HG03045 (cell line): ENCODE measurements around the gene TBX1.

Source experiments
- ATAC-seq: cut with Tn5 transposase; IDR thresholded peaks from one replicate; pipeline ENCODE4 v1.9.1; 2021; ENCODE audit warnings: mild to moderate bottlenecking, moderate library complexity; ENCODE audit not compliant: unreplicated experiment

Gene TBX1

GRCh38 chr22:19797086-19798002 is 36.8 kb downstream of the TBX1 start:
- no peak for ATAC-seq

- no peak for ATAC-seq
Observed at GRCh38 chr22:19798003-19798665, 37.6 kb downstream of the TBX1 start.

GRCh38 chr22:19798891-19799293 is 38.3 kb downstream of the TBX1 start:
- ATAC-seq: no peak

- no peak for ATAC-seq
Observed at GRCh38 chr22:19799322-19800190, 39.0 kb downstream of the TBX1 start.

- no peak for ATAC-seq
Observed at GRCh38 chr22:19800306-19800705, 39.7 kb downstream of the TBX1 start.

- no peak for ATAC-seq
Observed at GRCh38 chr22:19800761-19801244, 40.2 kb downstream of the TBX1 start.

- ATAC-seq: no peak
Observed at GRCh38 chr22:19801340-19802000, 40.9 kb downstream of the TBX1 start.

- no peak for ATAC-seq
Observed at GRCh38 chr22:19802001-19802893, 41.7 kb downstream of the TBX1 start.

- no peak for ATAC-seq
Observed at GRCh38 chr22:19802894-19803735, 42.5 kb downstream of the TBX1 start.

- ATAC-seq: no peak
Observed at GRCh38 chr22:19803736-19804267, 43.2 kb downstream of the TBX1 start.

GRCh38 chr22:19805821-19806212 is 45.2 kb downstream of the TBX1 start:
- ATAC-seq: no peak

- ATAC-seq: no peak
Observed at GRCh38 chr22:19806213-19807160, 45.9 kb downstream of the TBX1 start.

- ATAC-seq: no peak
Observed at GRCh38 chr22:19807161-19807913, 46.8 kb downstream of the TBX1 start.

- ATAC-seq: no peak
Observed at GRCh38 chr22:19807914-19808872, 47.6 kb downstream of the TBX1 start.

- no peak for ATAC-seq
Observed at GRCh38 chr22:19808873-19809478, 48.4 kb downstream of the TBX1 start.
